PC-3 (cell line): ENCODE results near the gene GNAS. TPM values are rescaled to one million over a fixed set of nuclear protein-coding genes. Genes with fewer than 3 reads are reported as not detected.

Experiments used
- ATAC-seq: fragments of 200-7000 bp; cut with Tn5 transposase; 2 replicates; pipeline ENCODE4 v1.9.1; 2020; ENCODE audit warnings: mild to moderate bottlenecking, moderate library complexity
- BruUV-seq: library from RNA; stranded (reverse); fragments of 400-500 nt; replicated peaks from 2 replicates; lab custom pipeline; 2021; lab: Mats Ljungman, UMichigan
- CTCF ChIA-PET: fragments of 300-600 bp; sonication (Branson Sonifier 250); formaldehyde crosslinking; loops from one replicate; lab custom pipeline; 2022; ENCODE audit warnings: antibody characterized with exemption; lab: Charles Lee
- POLR2A ChIA-PET: fragments of 300-600 bp; sonication (Branson Sonifier 250); formaldehyde crosslinking; loops from one replicate; lab custom pipeline; 2022; ENCODE audit warnings: antibody characterized with exemption; ENCODE audit not compliant: unreplicated experiment; lab: Charles Lee
- DNase-seq: peaks from one replicate; pipeline ENCODE4 v3.0.0-alpha.2; 2015
- H2AFZ ChIP-seq: fragments of 300-600 bp; sonication (generic); 2 replicates; pipeline ENCODE4 v1.6.0; 2016; ENCODE audit warnings: antibody characterized with exemption, low read length
- H3F3A ChIP-seq: fragments of 300-600 bp; sonication (generic); one replicate; pipeline ENCODE4 v1.6.0; 2017; ENCODE audit warnings: antibody characterized with exemption, low read length, control low read depth, mild to moderate bottlenecking; ENCODE audit not compliant: unreplicated experiment
- H3K27ac ChIP-seq: fragments of 300-600 bp; sonication (generic); 2 replicates; pipeline ENCODE4 v1.5.1; 2016; ENCODE audit warnings: mild to moderate bottlenecking, low read length
- H3K27me3 ChIP-seq: fragments of 300-600 bp; sonication (generic); 2 replicates; pipeline ENCODE4 v1.6.1; 2016; ENCODE audit warnings: low read length, mixed read lengths
- H3K36me3 ChIP-seq: fragments of 300-600 bp; sonication (generic); 2 replicates; pipeline ENCODE4 v1.6.1; 2016; ENCODE audit warnings: low read depth, mixed run types, low read length, mixed read lengths
- H3K4me1 ChIP-seq: fragments of 300-600 bp; sonication (generic); 2 replicates; pipeline ENCODE4 v1.5.1; 2016; ENCODE audit warnings: low read length; ENCODE audit not compliant: insufficient read depth
- H3K4me2 ChIP-seq: fragments of 300-600 bp; sonication (generic); 2 replicates; pipeline ENCODE4 v1.6.0; 2016; ENCODE audit warnings: low read length
- H3K4me3 ChIP-seq: fragments of 300-600 bp; sonication (generic); 2 replicates; pipeline ENCODE4 v1.5.1; 2016; ENCODE audit warnings: mild to moderate bottlenecking, low read length, mixed read lengths
- H3K79me2 ChIP-seq: fragments of 300-600 bp; sonication (generic); 2 replicates; pipeline ENCODE4 v1.6.1; 2017; ENCODE audit warnings: low read length, mixed read lengths
- H3K9ac ChIP-seq: fragments of 300-600 bp; sonication (generic); 2 replicates; pipeline ENCODE4 v1.6.0; 2016; ENCODE audit warnings: mild to moderate bottlenecking, low read length
- H3K9me2 ChIP-seq: fragments of 300-600 bp; sonication (generic); replicated peaks from 2 replicates; pipeline ENCODE4 v1.6.1; 2016; ENCODE audit warnings: mixed run types, low read length, mixed read lengths
- H3K9me3 ChIP-seq: fragments of 300-600 bp; sonication (generic); 2 replicates; pipeline ENCODE4 v1.6.1; 2016; ENCODE audit warnings: low read length, mixed read lengths
- H4K20me1 ChIP-seq: fragments of 300-600 bp; sonication (generic); 2 replicates; pipeline ENCODE4 v1.6.1; 2016; ENCODE audit warnings: low read length, mixed read lengths
- CTCF ChIP-seq: fragments of 300-600 bp; sonication (generic); conservative IDR thresholded peaks from 2 replicates; pipeline ENCODE4 v1.5.1; 2017; ENCODE audit warnings: antibody characterized with exemption, low read depth, mild to moderate bottlenecking, low read length
- EZH2 ChIP-seq: fragments of 300-600 bp; sonication (generic); IDR thresholded peaks from one replicate; pipeline ENCODE4 v1.6.1; 2017; ENCODE audit warnings: antibody characterized with exemption, mild to moderate bottlenecking, low read length; ENCODE audit not compliant: unreplicated experiment
- EZH2phosphoT487 ChIP-seq: fragments of 300-600 bp; sonication (generic); IDR thresholded peaks from 2 replicates; pipeline ENCODE4 v1.6.1; 2018; ENCODE audit warnings: mild to moderate bottlenecking, antibody characterized with exemption, low read length, borderline replicate concordance
- intact Hi-C: fragments of 100-400 bp; cut with micrococcal nuclease; formaldehyde crosslinking; loops from 2 replicates; pipeline ENCODE4 v1.9.0; 2023
- total RNA-seq: library from RNA; depleted of rRNA; stranded (reverse); fragments of >200 nt; gene quantifications from 2 replicates; pipeline ENCODE4 v1.2.3, GENCODE V29; 2014

GNAS gene
- total RNA-seq, 1 experiment from 2014 or later: 694 TPM

- Histone ChIP-seq H3K4me2 (no peak overlapping the region), H4K20me1 (no peaks in the 10 kb centered on the region), H3K9me3 (no peaks in the 10 kb centered on the region), H3K27ac (no peak overlapping the region), H2AFZ (no peak overlapping the region), H3K4me1 (no peaks in the 10 kb centered on the region), H3F3A (no peaks in the 10 kb centered on the region), H3K9me2 (no peaks in the 10 kb centered on the region), H3K4me3 (no peak overlapping the region), H3K9ac (no peak overlapping the region), H3K79me2 (no peaks in the 10 kb centered on the region), H3K36me3 (no peaks in the 10 kb centered on the region), H3K27me3 (peaks cover 66% of the 10 kb centered on the region)
- no TSS peak for BruUV-seq
- no peak for DNase-seq
- TF ChIP-seq EZH2phosphoT487: no peak
- no peak for TF ChIP-seq EZH2
- TF ChIP-seq CTCF: no peak
- ChIA-PET CTCF (no interaction called here), POLR2A (no interaction called here)
- intact Hi-C loops: loop anchor here (10.0 kb wide), 1 partner anchor 600 kb away; no protein-coding TSS in a partner anchor
- ATAC-seq: no peak
These were observed 17.3 kb upstream of the GNAS start for GRCh38 chr20:58835231-58835630.

GRCh38 chr20:58836616-58837204 lies 15.8 kb upstream of the GNAS start:
- no peak overlapping the region for H3K4me2 ChIP-seq
- H2AFZ ChIP-seq: no peak overlapping the region
- BruUV-seq: no TSS peak
- no peaks in the 10 kb centered on the region for H3K4me1 ChIP-seq
- no peaks in the 10 kb centered on the region for H3K79me2 ChIP-seq
- peaks cover 56% of the 10 kb centered on the region for H3K27me3 ChIP-seq
- H3K27ac ChIP-seq: no peak overlapping the region
- no peak overlapping the region for H3K9ac ChIP-seq
- no peak for DNase-seq
- H3K9me3 ChIP-seq: no peaks in the 10 kb centered on the region
- no peaks in the 10 kb centered on the region for H4K20me1 ChIP-seq
- intact Hi-C loops: loop anchor here (10.0 kb wide), 1 partner anchor 602 kb away; no protein-coding TSS in a partner anchor
- TF ChIP-seq EZH2: no peak
- no peak for TF ChIP-seq CTCF
- no peak for TF ChIP-seq EZH2phosphoT487
- H3K36me3 ChIP-seq: no peaks in the 10 kb centered on the region
- no peaks in the 10 kb centered on the region for H3F3A ChIP-seq
- no peak overlapping the region for H3K4me3 ChIP-seq
- ATAC-seq: no peak
- ChIA-PET POLR2A (interaction anchor here (0.5 kb wide), 1 partner anchor 185 kb away, joined by 19 read pairs; no protein-coding TSS in a partner anchor), CTCF (no interaction called here)
- no peaks in the 10 kb centered on the region for H3K9me2 ChIP-seq

- ChIA-PET CTCF (no interaction called here), POLR2A (no interaction called here)
- Histone ChIP-seq H3K9me2 (no peaks in the 10 kb centered on the region), H4K20me1 (no peaks in the 10 kb centered on the region), H3K4me1 (no peaks in the 10 kb centered on the region), H3K27ac (no peak overlapping the region), H3F3A (no peaks in the 10 kb centered on the region), H3K27me3 (peaks cover 52% of the 10 kb centered on the region), H3K79me2 (no peaks in the 10 kb centered on the region), H3K9me3 (no peaks in the 10 kb centered on the region), H3K36me3 (no peaks in the 10 kb centered on the region), H3K9ac (no peak overlapping the region), H2AFZ (no peak overlapping the region), H3K4me2 (no peak overlapping the region), H3K4me3 (no peak overlapping the region)
- no peak for TF ChIP-seq CTCF
- no peak for TF ChIP-seq EZH2
- TF ChIP-seq EZH2phosphoT487: no peak
- no TSS peak for BruUV-seq
- intact Hi-C loops: loop anchor here (10.0 kb wide), 1 partner anchor 603 kb away; no protein-coding TSS in a partner anchor
- DNase-seq (no peak), ATAC-seq (no peak)
These were observed 14.8 kb upstream of the GNAS start for GRCh38 chr20:58837717-58838116.
